Measurements from ENCODE around the gene UTY.

The UTY gene

GRCh38 chrY:13479828-13480227, at the start of gene UTY:
UTY (minus strand) TSS chrY:13480033; CDS start chrY:13479665, 368 bp downstream.
- no peak for DNase-seq

- no peak for DNase-seq
Observed at GRCh38 chrY:13520474-13520873, 40.6 kb upstream of the UTY start.

- DNase-seq, result no peak
Observed at GRCh38 chrY:13501215-13501614, 21.4 kb upstream of the UTY start.

DNA sequence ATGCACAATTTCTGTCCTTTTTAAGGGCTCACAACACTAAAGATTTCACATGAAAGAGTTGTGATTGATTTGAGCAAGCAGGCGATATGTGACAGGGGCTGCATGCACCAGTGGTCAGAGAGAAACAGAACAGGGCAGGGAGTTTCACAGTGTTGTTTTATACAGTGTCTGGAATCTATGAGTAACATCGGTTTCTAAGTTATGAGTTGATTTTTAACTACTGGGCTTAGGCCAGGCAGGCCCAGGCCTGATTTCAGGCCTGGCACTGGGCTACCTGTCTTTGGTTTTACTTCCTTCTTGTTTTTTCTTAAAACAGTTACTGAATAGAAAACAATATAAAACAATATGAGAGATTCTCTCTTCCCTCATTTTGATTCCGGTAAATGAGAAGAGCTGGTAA, 13.9 kb upstream of the UTY start:
- no peak for DNase-seq

DNA sequence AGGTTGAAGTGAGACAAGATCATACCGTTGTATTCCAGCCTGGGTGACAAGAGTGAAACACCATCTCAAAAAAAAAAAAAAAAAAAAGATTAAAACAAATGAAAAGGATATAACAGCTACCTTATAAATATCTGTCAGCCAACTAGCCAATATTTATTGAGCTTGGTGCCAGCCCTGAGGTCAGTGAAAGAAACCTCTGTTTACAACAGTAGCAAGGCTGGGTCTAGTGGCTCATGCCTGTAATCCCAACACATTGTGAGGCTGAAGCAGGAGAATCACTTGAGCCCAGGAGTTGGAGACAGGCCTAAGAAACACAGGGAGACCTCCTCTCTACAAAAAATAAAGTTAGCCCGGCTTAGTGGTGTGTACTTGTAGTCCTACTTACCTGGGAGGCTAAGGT, 12.6 kb upstream of the UTY start:
- no peak for DNase-seq

DNA sequence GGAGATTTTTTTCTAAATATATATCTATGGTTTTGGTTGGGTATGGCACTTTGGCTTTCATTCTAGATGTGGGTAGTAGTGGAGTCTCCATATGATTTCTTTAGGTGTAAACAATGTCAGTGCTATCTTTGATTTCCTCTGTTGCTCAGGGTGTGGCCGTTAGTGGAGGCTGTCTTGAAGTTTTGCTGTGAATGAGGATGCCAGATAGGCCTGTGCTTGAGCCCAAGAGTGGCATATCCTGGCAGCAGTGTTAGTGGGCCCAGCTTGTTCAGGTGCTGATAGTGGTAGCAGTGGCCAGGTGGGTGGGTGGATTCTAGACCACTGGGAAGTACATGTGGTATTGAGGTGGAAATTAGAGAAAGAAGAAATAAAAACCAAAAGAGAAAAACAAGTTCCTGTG, 8.9 kb upstream of the UTY start:
- no peak for DNase-seq

GRCh38 chrY:13479121-13479711, 617 bp downstream of the UTY start:
- no peak for DNase-seq

DNA sequence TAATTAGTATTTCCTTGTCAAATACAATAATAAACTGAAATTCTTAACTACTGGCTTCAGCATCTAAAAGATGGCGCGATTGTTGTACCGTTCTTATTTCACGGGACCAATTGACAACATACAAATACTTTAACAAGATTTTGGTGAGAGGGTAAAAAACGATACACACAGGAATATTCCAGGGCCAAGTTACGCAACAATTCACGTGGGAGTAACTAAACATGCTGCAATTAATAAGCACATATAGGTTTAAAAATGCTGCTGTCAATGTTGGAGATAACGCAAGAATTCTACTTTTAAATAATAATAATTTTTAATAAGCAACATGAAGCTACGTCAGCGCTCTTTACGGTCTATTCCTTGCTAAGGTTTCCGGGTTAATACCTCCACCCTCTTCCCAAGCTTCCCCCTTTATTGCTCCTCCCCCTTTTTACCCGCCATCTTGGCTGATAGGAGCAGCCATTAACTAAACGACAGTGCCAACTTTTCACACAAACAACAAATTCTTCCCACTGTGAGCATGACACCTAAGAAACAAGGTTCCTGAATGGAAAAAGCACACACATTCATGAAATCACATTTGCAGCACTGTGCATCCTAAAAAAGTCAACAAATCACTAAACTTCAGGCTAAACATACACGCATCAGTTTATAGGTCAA, 1.6 kb downstream of the UTY start:
- DNase-seq, result no peak

- DNase-seq, result no peak
Observed at GRCh38 chrY:13474997-13475396, 4.8 kb downstream of the UTY start.

- no peak for DNase-seq
Observed at GRCh38 chrY:13451572-13451971, 28.3 kb downstream of the UTY start.

DNA sequence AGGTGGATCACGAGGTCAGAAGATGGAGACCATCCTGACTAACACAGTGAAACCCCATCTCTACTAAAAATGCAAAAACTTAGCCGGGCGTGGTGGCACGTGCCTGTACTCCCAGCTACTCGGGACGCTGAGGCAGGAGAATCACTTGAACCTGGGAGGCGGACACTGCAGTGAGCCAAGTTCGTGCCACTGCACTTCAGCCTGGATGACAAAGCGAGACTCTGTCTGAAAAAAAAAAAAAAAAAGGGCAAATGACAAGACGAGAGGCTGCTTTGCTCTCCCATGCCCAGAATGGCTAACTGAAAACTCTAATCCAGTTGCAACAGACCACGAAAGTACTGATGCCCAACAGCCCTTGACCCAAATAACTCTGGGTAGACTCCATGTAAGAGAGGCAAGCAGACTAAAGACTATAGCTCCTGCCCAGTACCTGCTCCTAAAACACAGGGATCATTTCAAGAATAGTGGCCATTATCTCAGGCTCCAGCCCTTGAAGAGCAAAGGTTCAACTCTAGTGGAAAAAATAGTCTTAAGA, 29.2 kb downstream of the UTY start:
- DNase-seq, result no peak

DNA sequence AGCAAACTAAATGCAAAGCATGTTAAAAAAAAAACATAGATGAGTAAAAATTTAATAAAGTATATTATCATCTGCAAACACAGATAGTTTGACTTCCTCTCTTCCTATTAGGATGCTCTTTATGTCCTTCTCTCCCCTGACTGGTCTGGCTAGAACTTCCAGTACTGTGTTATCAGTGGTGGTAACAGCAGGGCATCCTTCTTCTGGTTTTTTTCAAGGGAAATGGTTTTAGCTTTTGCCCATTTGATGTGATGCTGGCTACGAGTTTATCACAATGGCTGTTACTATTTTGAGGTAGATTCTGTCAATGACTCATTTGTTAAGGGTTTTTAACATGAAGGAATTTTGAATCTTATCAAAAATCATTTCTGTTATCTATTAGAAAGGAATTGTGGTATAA, 34.3 kb downstream of the UTY start:
- no peak for DNase-seq

GRCh38 chrY:13443146-13443545, 36.7 kb downstream of the UTY start:
- no peak for DNase-seq

DNA sequence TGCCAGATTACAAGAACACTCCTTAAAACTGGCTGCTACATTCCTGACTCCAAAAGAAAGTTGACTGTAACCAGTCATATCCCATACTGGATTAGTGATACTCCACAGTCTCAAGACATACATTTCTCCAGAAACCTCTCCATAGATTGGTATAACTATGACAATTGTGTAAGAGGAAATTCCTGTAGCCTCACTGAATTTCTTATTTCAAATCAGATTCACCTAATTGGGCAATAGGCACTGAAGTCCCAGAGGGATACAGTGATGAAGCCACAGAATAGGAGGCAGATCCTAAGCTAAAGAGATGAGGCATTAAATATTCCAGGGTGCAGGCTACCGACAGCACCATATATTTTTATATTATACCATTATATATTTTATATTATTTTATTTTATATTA, 39.0 kb downstream of the UTY start:
- no peak for DNase-seq

GRCh38 chrY:13435968-13436937, 43.6 kb downstream of the UTY start:
- DNase-seq, result no peak

DNA sequence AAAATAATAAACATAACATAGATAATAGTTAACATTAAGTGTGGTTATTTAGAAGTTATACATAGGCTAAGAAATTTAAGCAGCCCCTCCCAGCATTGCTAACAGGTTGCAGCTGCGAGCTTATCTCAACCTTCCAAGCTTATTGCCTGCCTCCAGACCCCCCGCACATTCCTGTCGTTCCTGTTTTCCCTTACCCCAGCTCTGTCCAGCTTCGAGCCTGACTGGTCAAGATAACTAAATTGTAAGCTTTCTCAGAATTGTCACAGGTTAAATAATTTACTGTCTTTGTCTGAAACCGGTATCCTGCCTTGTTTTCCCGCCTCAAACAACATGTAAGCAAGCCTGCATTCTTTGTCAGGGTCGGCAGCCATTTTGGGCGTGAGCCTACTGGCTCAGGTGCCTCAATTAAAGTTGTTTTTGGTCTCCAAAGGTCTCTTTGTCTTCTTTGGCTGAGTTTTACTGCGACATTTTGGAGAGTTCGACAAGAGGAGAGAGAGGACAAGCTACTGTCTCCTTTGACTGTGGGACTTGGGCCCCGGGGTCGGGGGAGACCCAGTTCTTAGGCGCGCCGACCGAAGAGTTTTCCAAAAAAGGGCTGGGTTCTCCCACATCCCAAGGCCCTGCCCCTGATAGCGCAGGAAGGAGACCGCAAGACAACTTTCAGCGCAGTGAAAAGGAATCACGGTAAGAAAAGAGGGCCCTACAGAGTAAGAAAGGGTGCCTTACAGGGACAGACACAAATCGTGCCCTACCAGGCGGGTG, 44.4 kb downstream of the UTY start:
- DNase-seq, result no peak

GRCh38 chrY:13432293-13433025, 47.4 kb downstream of the UTY start:
- DNase-seq, result no peak

GRCh38 chrY:13429551-13429950, 50.3 kb downstream of the UTY start:
- DNase-seq, result no peak

DNA sequence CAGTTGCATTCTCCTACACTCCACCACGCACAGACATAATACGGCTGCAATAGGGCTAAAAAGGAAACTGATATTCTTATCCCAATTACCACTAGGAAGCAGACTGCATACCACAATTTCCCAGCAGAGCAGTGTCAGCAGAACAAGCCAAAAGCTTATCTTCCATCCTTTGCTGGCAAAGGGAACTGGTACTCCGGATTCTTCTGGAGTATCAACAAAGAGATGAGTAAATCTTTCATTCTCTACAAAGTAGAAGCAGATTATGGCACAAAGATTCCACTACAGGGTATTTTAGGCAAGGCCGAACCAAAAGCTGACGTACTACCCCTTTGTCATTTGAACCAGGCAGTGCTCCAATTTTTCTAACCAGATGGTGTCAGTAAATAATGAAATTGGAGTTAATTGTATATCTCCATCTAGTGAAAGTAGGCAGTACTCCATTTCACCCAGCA, 56.5 kb downstream of the UTY start:
- no peak for DNase-seq

- DNase-seq, result no peak
Observed at GRCh38 chrY:13416869-13417661, 62.8 kb downstream of the UTY start.

- DNase-seq, result no peak
Observed at GRCh38 chrY:13415556-13415955, 64.3 kb downstream of the UTY start.

Data from DMS153 (cell line).